Right lobe of liver (tissue), 4 donors: ENCODE results near the gene STPG3.

Experiments used
- POLR2A ChIP-seq: fragments of 450-650 bp; IDR thresholded peaks from one replicate; pipeline ENCODE4 v1.6.1; 2017; ENCODE audit warnings: antibody characterized with exemption, mild to moderate bottlenecking
- TF ChIP-seq, protein P1 (sequence below), 4 donors: fragments of 200-600 bp in 3 of 4; fragments of 450-650 bp in 1 of 4; IDR thresholded peaks; one replicate each; pipeline versions ENCODE4 v1.5.1 to v1.8.0; 2016 to 2022; ENCODE audit warnings: antibody characterized with exemption in 4 of 4, mild to moderate bottlenecking in 2 of 4
- donor health status: DM: no; HTN: no; CAD: no.
- donor health status: DM: no; HTN: no; CAD: no.
- donor health status: DM: no; HTN: yes; CAD: no.

DNA sequence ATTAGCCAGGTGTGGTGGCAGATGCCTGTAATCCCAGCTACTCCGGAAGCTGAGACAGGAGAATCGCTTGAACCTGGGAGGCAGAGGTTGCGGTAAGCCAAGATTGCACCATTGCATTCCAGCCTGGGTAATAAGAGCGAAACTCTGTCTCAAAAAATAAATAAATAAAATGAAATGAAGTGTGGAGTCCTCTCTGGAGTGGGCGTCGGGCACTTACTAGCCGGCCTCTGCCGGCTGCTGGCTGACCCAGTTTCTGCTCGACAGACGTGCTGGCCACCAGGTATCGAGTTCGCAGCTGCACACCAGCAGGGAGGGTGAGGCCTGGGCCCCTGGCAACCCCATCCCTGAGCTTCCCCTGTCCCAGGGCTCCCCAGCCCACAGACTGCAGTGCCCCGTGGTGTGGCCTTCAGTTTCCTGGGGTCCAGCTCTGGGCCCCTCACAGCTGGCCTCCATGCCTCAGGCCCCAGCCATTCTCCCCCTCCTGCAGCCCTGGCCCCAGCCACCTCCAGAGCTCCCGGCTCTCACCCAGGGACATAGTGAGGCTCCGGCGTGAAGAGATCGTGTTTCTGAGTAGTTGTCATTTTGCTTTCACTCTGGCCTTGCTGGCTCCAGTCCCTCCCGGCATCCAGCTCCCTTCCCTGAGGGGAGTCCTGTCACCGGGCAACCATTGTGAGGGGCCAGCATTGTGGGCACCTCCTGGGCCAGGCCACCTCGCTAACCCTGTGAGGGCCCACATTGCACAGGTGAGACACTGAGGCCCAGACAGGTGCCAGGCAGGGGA, 3.8 kb upstream of the STPG3 start:
- TF ChIP-seq, protein P1, sequence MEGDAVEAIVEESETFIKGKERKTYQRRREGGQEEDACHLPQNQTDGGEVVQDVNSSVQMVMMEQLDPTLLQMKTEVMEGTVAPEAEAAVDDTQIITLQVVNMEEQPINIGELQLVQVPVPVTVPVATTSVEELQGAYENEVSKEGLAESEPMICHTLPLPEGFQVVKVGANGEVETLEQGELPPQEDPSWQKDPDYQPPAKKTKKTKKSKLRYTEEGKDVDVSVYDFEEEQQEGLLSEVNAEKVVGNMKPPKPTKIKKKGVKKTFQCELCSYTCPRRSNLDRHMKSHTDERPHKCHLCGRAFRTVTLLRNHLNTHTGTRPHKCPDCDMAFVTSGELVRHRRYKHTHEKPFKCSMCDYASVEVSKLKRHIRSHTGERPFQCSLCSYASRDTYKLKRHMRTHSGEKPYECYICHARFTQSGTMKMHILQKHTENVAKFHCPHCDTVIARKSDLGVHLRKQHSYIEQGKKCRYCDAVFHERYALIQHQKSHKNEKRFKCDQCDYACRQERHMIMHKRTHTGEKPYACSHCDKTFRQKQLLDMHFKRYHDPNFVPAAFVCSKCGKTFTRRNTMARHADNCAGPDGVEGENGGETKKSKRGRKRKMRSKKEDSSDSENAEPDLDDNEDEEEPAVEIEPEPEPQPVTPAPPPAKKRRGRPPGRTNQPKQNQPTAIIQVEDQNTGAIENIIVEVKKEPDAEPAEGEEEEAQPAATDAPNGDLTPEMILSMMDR (IDR thresholded peaks at IDR 0.05): no peak
- TF ChIP-seq POLR2A: no peak
